ENCODE data around the gene ORM2.
"Not testable (repeated sequence)": the region's sequence is repeated elsewhere in the genome, so short reads cannot be mapped to it uniquely, and the experiment has no call there.

DNA sequence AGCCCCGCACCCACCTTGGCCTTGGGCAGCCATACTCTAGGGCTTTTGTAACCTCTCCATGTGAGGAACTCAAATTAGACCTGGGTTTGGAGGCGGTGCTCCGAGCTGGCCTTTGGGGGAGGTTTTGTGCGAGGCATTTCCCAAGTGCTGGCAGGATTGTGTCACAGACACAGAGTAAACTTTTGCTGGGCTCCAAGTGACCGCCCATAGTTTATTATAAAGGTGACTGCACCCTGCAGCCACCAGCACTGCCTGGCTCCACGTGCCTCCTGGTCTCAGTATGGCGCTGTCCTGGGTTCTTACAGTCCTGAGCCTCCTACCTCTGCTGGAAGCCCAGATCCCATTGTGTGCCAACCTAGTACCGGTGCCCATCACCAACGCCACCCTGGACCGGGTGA lies at the start of gene ORM2:
- TF ChIP-seq, protein P1, sequence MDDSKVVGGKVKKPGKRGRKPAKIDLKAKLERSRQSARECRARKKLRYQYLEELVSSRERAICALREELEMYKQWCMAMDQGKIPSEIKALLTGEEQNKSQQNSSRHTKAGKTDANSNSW (CRISPR knock-in tag; IDR thresholded peaks at IDR 0.05; ENCODE audit: borderline replicate concordance): not testable (repeated sequence)
- TF ChIP-seq, protein P2, sequence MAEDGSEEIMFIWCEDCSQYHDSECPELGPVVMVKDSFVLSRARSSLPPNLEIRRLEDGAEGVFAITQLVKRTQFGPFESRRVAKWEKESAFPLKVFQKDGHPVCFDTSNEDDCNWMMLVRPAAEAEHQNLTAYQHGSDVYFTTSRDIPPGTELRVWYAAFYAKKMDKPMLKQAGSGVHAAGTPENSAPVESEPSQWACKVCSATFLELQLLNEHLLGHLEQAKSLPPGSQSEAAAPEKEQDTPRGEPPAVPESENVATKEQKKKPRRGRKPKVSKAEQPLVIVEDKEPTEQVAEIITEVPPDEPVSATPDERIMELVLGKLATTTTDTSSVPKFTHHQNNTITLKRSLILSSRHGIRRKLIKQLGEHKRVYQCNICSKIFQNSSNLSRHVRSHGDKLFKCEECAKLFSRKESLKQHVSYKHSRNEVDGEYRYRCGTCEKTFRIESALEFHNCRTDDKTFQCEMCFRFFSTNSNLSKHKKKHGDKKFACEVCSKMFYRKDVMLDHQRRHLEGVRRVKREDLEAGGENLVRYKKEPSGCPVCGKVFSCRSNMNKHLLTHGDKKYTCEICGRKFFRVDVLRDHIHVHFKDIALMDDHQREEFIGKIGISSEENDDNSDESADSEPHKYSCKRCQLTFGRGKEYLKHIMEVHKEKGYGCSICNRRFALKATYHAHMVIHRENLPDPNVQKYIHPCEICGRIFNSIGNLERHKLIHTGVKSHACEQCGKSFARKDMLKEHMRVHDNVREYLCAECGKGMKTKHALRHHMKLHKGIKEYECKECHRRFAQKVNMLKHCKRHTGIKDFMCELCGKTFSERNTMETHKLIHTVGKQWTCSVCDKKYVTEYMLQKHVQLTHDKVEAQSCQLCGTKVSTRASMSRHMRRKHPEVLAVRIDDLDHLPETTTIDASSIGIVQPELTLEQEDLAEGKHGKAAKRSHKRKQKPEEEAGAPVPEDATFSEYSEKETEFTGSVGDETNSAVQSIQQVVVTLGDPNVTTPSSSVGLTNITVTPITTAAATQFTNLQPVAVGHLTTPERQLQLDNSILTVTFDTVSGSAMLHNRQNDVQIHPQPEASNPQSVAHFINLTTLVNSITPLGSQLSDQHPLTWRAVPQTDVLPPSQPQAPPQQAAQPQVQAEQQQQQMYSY (CRISPR knock-in tag; IDR thresholded peaks at IDR 0.05): not testable (repeated sequence)
- not testable (repeated sequence) for TF ChIP-seq CREM (IDR thresholded peaks at IDR 0.05); CREM (CRISPR knock-in tag; IDR thresholded peaks at IDR 0.05); JUNB (CRISPR knock-in tag; IDR thresholded peaks at IDR 0.05; ENCODE audit: borderline replicate concordance)

All from HepG2 (cell line).